Natural killer cell (primary cell): ENCODE results near the gene PAX2. TPM values are rescaled to one million over a fixed set of nuclear protein-coding genes. Genes with fewer than 3 reads are reported as not detected.

Experiments used
- ATAC-seq, 3 donors: fragments of 150-1000 bp in 2 of 3; fragments of 200-7000 bp in 1 of 3; cut with Tn5 transposase; 1 replicate in 1 of 3; 2 replicates in 2 of 3; pipeline ENCODE4 v1.10.0; 2021; ENCODE audit warnings: mild to moderate bottlenecking in 2 of 3, moderate library complexity in 2 of 3
- DNase-seq, 2 donors: peaks; one replicate each; pipeline versions ENCODE4 v3.0.0 to v3.0.0-alpha.2; 2013 to 2021; ENCODE audit warnings: mixed read lengths in 1 of 2
- H3K27ac ChIP-seq: one replicate; pipeline ENCODE4 v1.5.1; 2013; ENCODE audit warnings: mild to moderate bottlenecking, low read length
- H3K27me3 ChIP-seq: one replicate; pipeline ENCODE4 v1.6.1; 2013; ENCODE audit warnings: low read length; ENCODE audit not compliant: control insufficient read depth, insufficient read depth
- H3K36me3 ChIP-seq: one replicate; pipeline ENCODE4 v1.6.1; 2013; ENCODE audit warnings: low read length; ENCODE audit not compliant: control insufficient read depth, insufficient read depth
- H3K4me1 ChIP-seq: one replicate; pipeline ENCODE4 v1.6.1; 2013; ENCODE audit warnings: low read length; ENCODE audit not compliant: control insufficient read depth, insufficient read depth
- H3K4me3 ChIP-seq: one replicate; pipeline ENCODE4 v1.5.1; 2013; ENCODE audit warnings: low read length
- H3K9me3 ChIP-seq: one replicate; pipeline ENCODE4 v1.6.1; 2013; ENCODE audit warnings: low read length; ENCODE audit not compliant: control insufficient read depth, insufficient read depth
- H3K27ac Mint-ChIP-seq, 2 donors: one replicate each; pipeline ENCODE4 v1.8.0; 2022; ENCODE audit warnings: mild to moderate bottlenecking in 2 of 2, mixed read lengths in 2 of 2, moderate library complexity in 1 of 2
- H3K27me3 Mint-ChIP-seq, 2 donors: one replicate each; pipeline ENCODE4 v1.8.0; 2022; ENCODE audit warnings: low read depth in 2 of 2, mixed read lengths in 2 of 2
- H3K36me3 Mint-ChIP-seq: one replicate; pipeline ENCODE4 v1.8.0; 2022; ENCODE audit warnings: mixed read lengths
- H3K4me1 Mint-ChIP-seq, 2 donors: one replicate each; pipeline ENCODE4 v1.8.0; 2022; ENCODE audit warnings: mixed read lengths in 2 of 2
- H3K4me3 Mint-ChIP-seq: one replicate; pipeline ENCODE4 v1.8.0; 2022; ENCODE audit warnings: mild to moderate bottlenecking, moderate library complexity, mixed read lengths
- H3K9me3 Mint-ChIP-seq, 2 donors: one replicate each; pipeline ENCODE4 v1.8.0; 2022; ENCODE audit warnings: mixed read lengths in 2 of 2
- WGBS: methylation state at CpG from one replicate; pipeline ENCODE4 v1.1.7; 2013; ENCODE audit warnings: missing lambda C conversion rate; ENCODE audit not compliant: insufficient coverage; 5-methylcytosine and 5-hydroxymethylcytosine counted together
- intact Hi-C: fragments of 100-400 bp; cut with micrococcal nuclease; formaldehyde crosslinking; loops from one replicate; pipeline ENCODE4 v1.14.2; 2022
- total RNA-seq, 4 donors: library from RNA; stranded (reverse); fragments of 120-200 nt in 1 of 4; gene quantifications; one replicate each; pipeline versions ENCODE4 v1.2.3 to v1.2.4, GENCODE V29; 2013 to 2022
- TF ChIP-seq, protein P1 (sequence below): fragments of 200-600 bp; IDR thresholded peaks from one replicate; pipeline ENCODE4 v1.8.0; 2022; ENCODE audit warnings: antibody characterized with exemption

Gene PAX2
- total RNA-seq, 3 donors from 2014 or later (not counting 1 experiment from before 2014, with no cell fraction given): not detected

DNA sequence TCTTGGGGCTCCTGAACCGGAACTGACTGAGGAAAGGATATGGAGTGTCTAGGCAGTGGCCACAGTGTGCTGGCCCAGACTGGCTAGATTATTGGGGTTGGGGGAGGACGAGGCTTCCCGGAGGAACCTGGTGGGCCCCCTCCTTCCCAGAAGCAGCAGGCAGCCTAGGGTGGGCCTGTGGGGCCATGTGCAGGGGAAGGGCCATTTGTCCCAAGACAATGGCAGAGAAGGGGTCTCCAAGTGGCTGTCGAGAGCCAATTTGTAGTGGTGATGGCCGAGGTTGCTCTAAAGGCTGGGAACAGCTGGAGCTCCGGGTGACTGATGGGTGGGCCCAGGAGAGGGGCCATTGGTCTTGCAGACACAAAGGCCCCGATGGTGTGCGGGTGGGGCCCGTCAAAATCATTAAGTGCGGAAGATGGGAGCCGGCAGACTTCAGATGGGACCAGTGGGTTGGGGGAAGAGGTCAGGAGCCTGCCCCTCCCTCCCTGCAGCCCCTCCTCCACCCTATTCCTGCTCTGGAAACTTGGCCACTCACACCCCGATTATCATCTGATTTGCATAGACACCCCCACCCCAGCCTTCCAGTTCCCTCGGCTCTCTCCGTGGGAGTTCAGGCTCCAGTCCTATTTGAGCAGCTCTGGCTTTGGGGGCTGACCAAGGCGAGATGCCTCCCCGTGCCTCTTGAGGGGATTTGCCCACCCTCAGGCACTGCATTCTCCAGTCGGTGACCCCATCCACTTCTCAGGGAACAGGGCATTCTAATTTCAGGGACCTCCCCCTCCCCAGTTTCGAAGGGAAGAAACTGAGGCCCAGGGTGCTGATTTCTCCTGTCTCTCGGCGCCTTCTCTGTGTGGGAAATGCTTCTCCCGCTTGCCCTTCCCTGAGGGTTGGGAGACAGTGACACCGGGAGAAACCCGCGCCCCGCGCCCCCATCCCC lies 36.0 kb upstream of the PAX2 start:
- Mint-ChIP-seq H3K27me3 (peaks cover 62 to 66% of the 10 kb centered on the region in 2 donors), H3K4me1 (no peaks in the 10 kb centered on the region), H3K9me3 (no peaks in the 10 kb centered on the region), H3K36me3 (peaks cover 6% of the 10 kb centered on the region), H3K27ac (no peak overlapping the region), H3K4me3 (no peak overlapping the region)
- Histone ChIP-seq H3K27ac (no peak overlapping the region), H3K4me3 (no peak overlapping the region), H3K9me3 (no peaks in the 10 kb centered on the region), H3K27me3 (peaks cover 28% of the 10 kb centered on the region), H3K36me3 (no peaks in the 10 kb centered on the region), H3K4me1 (no peaks in the 10 kb centered on the region)
- WGBS: 10% methylated on average over 25 of the region's 26 CpGs
- TF ChIP-seq, protein P1, sequence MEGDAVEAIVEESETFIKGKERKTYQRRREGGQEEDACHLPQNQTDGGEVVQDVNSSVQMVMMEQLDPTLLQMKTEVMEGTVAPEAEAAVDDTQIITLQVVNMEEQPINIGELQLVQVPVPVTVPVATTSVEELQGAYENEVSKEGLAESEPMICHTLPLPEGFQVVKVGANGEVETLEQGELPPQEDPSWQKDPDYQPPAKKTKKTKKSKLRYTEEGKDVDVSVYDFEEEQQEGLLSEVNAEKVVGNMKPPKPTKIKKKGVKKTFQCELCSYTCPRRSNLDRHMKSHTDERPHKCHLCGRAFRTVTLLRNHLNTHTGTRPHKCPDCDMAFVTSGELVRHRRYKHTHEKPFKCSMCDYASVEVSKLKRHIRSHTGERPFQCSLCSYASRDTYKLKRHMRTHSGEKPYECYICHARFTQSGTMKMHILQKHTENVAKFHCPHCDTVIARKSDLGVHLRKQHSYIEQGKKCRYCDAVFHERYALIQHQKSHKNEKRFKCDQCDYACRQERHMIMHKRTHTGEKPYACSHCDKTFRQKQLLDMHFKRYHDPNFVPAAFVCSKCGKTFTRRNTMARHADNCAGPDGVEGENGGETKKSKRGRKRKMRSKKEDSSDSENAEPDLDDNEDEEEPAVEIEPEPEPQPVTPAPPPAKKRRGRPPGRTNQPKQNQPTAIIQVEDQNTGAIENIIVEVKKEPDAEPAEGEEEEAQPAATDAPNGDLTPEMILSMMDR: no peak
- intact Hi-C loops: no loop called here
- DNase-seq (no peak), ATAC-seq (no peak)

DNA sequence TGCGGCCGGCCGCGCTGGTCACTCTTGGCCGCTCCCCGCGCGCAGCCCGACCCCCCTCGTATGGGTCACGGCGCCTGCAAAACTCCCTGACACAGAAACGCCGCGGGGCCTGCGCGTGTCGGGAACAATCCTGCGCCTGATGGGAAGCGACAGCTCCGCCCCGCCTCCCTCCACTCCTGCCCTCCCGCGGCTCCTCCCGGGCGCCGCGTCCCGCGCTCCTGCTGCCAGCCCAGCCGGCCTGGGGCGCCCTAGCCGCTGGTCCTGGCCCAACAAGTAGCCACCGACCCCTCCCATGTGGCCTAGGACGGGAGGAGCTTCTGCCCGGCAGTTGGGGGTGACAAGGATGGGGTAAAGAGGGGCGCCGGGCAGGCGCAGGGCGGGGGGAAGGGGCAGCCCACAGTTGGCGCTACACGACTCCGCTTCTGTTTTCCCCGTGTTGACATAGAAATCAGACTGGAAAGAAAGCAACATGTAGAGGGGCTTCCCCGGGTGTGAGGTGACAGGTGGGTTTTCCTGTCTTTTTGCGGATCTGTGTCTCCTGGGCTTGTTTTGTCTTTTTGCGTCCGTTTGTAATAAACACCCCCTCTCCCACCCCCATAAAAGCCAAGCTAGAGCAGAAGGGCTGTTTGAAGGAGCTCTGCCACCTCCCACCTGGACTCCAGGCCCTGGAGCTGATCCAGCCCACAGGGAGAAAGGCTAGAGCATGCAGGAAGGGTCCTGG lies 35.1 kb upstream of the PAX2 start:
- Histone ChIP-seq H3K36me3 (no peaks in the 10 kb centered on the region), H3K27ac (no peak overlapping the region), H3K4me1 (no peaks in the 10 kb centered on the region), H3K9me3 (no peaks in the 10 kb centered on the region), H3K4me3 (no peak overlapping the region), H3K27me3 (peaks cover 32% of the 10 kb centered on the region)
- WGBS: 6% methylated on average over 48 of the region's 48 CpGs
- ATAC-seq: no peak
- Mint-ChIP-seq H3K4me3 (no peak overlapping the region), H3K4me1 (peaks cover 4% of the 10 kb centered on the region in 2 donors), H3K27me3 (peaks cover 70 to 75% of the 10 kb centered on the region in 2 donors), H3K36me3 (peaks cover 6% of the 10 kb centered on the region), H3K27ac (no peak overlapping the region), H3K9me3 (no peaks in the 10 kb centered on the region)
- intact Hi-C loops: no loop called here
- TF ChIP-seq, protein P1: no peak
- DNase-seq: no peak

GRCh38 chr10:100713049-100713858 lies 32.1 kb upstream of the PAX2 start:
- TF ChIP-seq, protein P1: no peak
- ATAC-seq: no peak
- peaks cover 6% of the 10 kb centered on the region for H3K36me3 Mint-ChIP-seq
- WGBS: 8% methylated on average over 37 of the region's 37 CpGs
- intact Hi-C loops: no loop called here
- peaks cover 13 to 16% of the 10 kb centered on the region in 2 donors for H3K4me1 Mint-ChIP-seq
- H3K27ac ChIP-seq: no peak overlapping the region
- H3K27me3 Mint-ChIP-seq: peaks cover 72 to 80% of the 10 kb centered on the region in 2 donors
- no peaks in the 10 kb centered on the region for H3K9me3 ChIP-seq
- peaks cover 49% of the 10 kb centered on the region for H3K27me3 ChIP-seq
- H3K4me3 ChIP-seq: no peak overlapping the region
- no peaks in the 10 kb centered on the region for H3K9me3 Mint-ChIP-seq
- H3K36me3 ChIP-seq: no peaks in the 10 kb centered on the region
- H3K27ac Mint-ChIP-seq: no peak overlapping the region
- H3K4me3 Mint-ChIP-seq: no peak overlapping the region
- H3K4me1 ChIP-seq: no peaks in the 10 kb centered on the region
- DNase-seq: no peak
